GM03348 (cell line): ENCODE measurements around the gene VWC2.

ENCODE experiments used
- DNase-seq: peaks from one replicate; pipeline ENCODE4 v3.0.0; 2012; ENCODE audit warnings: low spot score

The VWC2 gene

GRCh38 chr7:49773218-49773935, at the start of gene VWC2:
TSS of gene VWC2 (plus strand) at chr7:49773638. CDS start at chr7:49775436, 1,798 bp downstream.
- peak; percentile 14 for DNase-seq

- no peak for DNase-seq
Measured at GRCh38 chr7:49724071-49724470, 49.4 kb upstream of the VWC2 start.

GRCh38 chr7:49731836-49732235, 41.6 kb upstream of the VWC2 start:
- no peak for DNase-seq

GRCh38 chr7:49762666-49763065, 10.8 kb upstream of the VWC2 start:
- DNase-seq = no peak

- no peak for DNase-seq
Measured at GRCh38 chr7:49763791-49764190, 9.6 kb upstream of the VWC2 start.

GRCh38 chr7:49766966-49767365, 6.5 kb upstream of the VWC2 start:
- no peak for DNase-seq

GRCh38 chr7:49767719-49768118, 5.7 kb upstream of the VWC2 start:
- DNase-seq = no peak

GRCh38 chr7:49768254-49768653, 5.2 kb upstream of the VWC2 start:
- no peak for DNase-seq

GRCh38 chr7:49768835-49769234, 4.6 kb upstream of the VWC2 start:
- no peak for DNase-seq

- no peak for DNase-seq
Measured at GRCh38 chr7:49769285-49769857, 4.1 kb upstream of the VWC2 start.

- DNase-seq = no peak
Measured at GRCh38 chr7:49770838-49771237, 2.6 kb upstream of the VWC2 start.

- DNase-seq = no peak
Measured at GRCh38 chr7:49771427-49772176, 1.8 kb upstream of the VWC2 start.

- no peak for DNase-seq
Measured at GRCh38 chr7:49772916-49773217, 571 bp upstream of the VWC2 start.

GRCh38 chr7:49773936-49774458, 559 bp downstream of the VWC2 start:
- DNase-seq = no peak

- no peak for DNase-seq
Measured at GRCh38 chr7:49774459-49775064, 1.1 kb downstream of the VWC2 start.

- DNase-seq = peak; percentile 27
Measured at GRCh38 chr7:49775065-49775948, 1.9 kb downstream of the VWC2 start.

GRCh38 chr7:49775949-49776443, 2.6 kb downstream of the VWC2 start:
- DNase-seq = no peak

- DNase-seq = no peak
Measured at GRCh38 chr7:49776994-49777393, 3.6 kb downstream of the VWC2 start.

GRCh38 chr7:49778731-49779270, 5.4 kb downstream of the VWC2 start:
- no peak for DNase-seq

GRCh38 chr7:49780953-49781352, 7.5 kb downstream of the VWC2 start:
- no peak for DNase-seq

GRCh38 chr7:49781996-49782395, 8.6 kb downstream of the VWC2 start:
- DNase-seq = no peak
